IMR-90 (cell line): ENCODE measurements around the gene STAT4. TPM values are rescaled to one million over a fixed set of nuclear protein-coding genes. Genes with fewer than 3 reads are reported as not detected.
A peak's percentile ranks its signal among the peaks of the same experiment; 100 is the strongest.

Experiments used
- ATAC-seq: fragments of 200-7000 bp; cut with Tn5 transposase; 2 replicates; pipeline ENCODE4 v1.9.1; 2020; ENCODE audit warnings: low read depth, mild to moderate bottlenecking, moderate library complexity
- BruUV-seq: library from RNA; stranded (reverse); fragments of 400-500 nt; replicated peaks from 2 replicates; lab custom pipeline; 2021; lab: Mats Ljungman, UMichigan
- CTCF ChIA-PET: fragments of 300-600 bp; formaldehyde crosslinking; extraction: SDS; loops from one replicate; lab custom pipeline; 2021; ENCODE audit warnings: antibody characterized with exemption; lab: Yijun Ruan, JAX
- POLR2A ChIA-PET: fragments of 300-600 bp; sonication (Branson Sonifier 250); formaldehyde crosslinking; loops from one replicate; lab custom pipeline; 2022; ENCODE audit warnings: antibody characterized with exemption; ENCODE audit not compliant: unreplicated experiment; lab: Charles Lee
- DNase-seq: peaks from one replicate; pipeline ENCODE4 v3.0.0; 2013
- H2AFZ ChIP-seq: replicated peaks from 2 replicates; pipeline ENCODE3; 2013; ENCODE audit warnings: low read length, mild to moderate bottlenecking; ENCODE audit not compliant: poor library complexity
- H2AK5ac ChIP-seq: 2 replicates; pipeline ENCODE4 v1.6.1; 2013; ENCODE audit warnings: low read depth, low read length, inconsistent platforms
- H2AK9ac ChIP-seq: replicated peaks from 2 replicates; pipeline ENCODE3; 2013; ENCODE audit warnings: mild to moderate bottlenecking, low read depth, low read length, moderate library complexity; ENCODE audit not compliant: poor library complexity
- H2BK120ac ChIP-seq: 2 replicates; pipeline ENCODE4 v1.6.1; 2013; ENCODE audit warnings: low read depth, low read length, inconsistent platforms
- H2BK15ac ChIP-seq: 3 replicates; pipeline ENCODE4 v1.6.1; 2013; ENCODE audit warnings: low read depth, low read length, inconsistent platforms
- H2BK20ac ChIP-seq: 2 replicates; pipeline ENCODE4 v1.6.1; 2013; ENCODE audit warnings: low read depth, mild to moderate bottlenecking, inconsistent platforms, low read length, moderate library complexity
- H2BK5ac ChIP-seq: 2 replicates; pipeline ENCODE4 v1.6.1; 2013; ENCODE audit warnings: mild to moderate bottlenecking, low read depth, low read length, inconsistent platforms; ENCODE audit not compliant: poor library complexity, severe bottlenecking
- H3K14ac ChIP-seq: replicated peaks from 2 replicates; pipeline ENCODE4 v1.6.1; 2013; ENCODE audit warnings: low read depth, low read length, inconsistent platforms
- H3K18ac ChIP-seq: 2 replicates; pipeline ENCODE4 v1.6.1; 2013; ENCODE audit warnings: low read depth, low read length, control low read depth
- H3K23ac ChIP-seq: 2 replicates; pipeline ENCODE4 v1.6.1; 2013; ENCODE audit warnings: low read depth, low read length, inconsistent platforms
- H3K27ac ChIP-seq: 2 replicates; pipeline ENCODE4 v1.5.1; 2013; ENCODE audit warnings: mild to moderate bottlenecking, control low read depth, low read length; ENCODE audit not compliant: insufficient read depth
- H3K27me3 ChIP-seq: 2 replicates; pipeline ENCODE4 v1.6.1; 2013; ENCODE audit warnings: low read length; ENCODE audit not compliant: control insufficient read depth, insufficient read depth
- H3K36me3 ChIP-seq: 2 replicates; pipeline ENCODE4 v1.6.1; 2013; ENCODE audit warnings: low read length, mixed read lengths; ENCODE audit not compliant: control insufficient read depth, insufficient read depth
- H3K4ac ChIP-seq: 2 replicates; pipeline ENCODE4 v1.6.1; 2013; ENCODE audit warnings: low read depth, low read length, inconsistent platforms
- H3K4me1 ChIP-seq: 2 replicates; pipeline ENCODE4 v1.6.1; 2013; ENCODE audit warnings: low read length, mixed read lengths; ENCODE audit not compliant: control insufficient read depth, insufficient read depth
- H3K4me2 ChIP-seq: 2 replicates; pipeline ENCODE4 v1.6.1; 2013; ENCODE audit warnings: low read depth, mild to moderate bottlenecking, control low read depth, low read length, moderate library complexity
- H3K4me3 ChIP-seq: 2 replicates; pipeline ENCODE4 v1.5.1; 2013; ENCODE audit warnings: low read depth, mild to moderate bottlenecking, control low read depth, low read length, moderate library complexity; ENCODE audit not compliant: insufficient read depth
- H3K56ac ChIP-seq: 2 replicates; pipeline ENCODE4 v1.6.1; 2013; ENCODE audit warnings: low read length, inconsistent platforms; ENCODE audit not compliant: insufficient read depth; ENCODE audit errors: extremely low read depth
- H3K79me1 ChIP-seq, 2 experiments: 2 replicates each; pipeline ENCODE4 v1.6.1; 2013; ENCODE audit warnings: low read length in 2 of 2, inconsistent platforms in 1 of 2, low read depth in 1 of 2
- H3K9ac ChIP-seq: 2 replicates; pipeline ENCODE4 v1.6.1; 2013; ENCODE audit warnings: low read depth, low read length, control low read depth
- H3K9me1 ChIP-seq: 2 replicates; pipeline ENCODE4 v1.6.1; 2013; ENCODE audit warnings: low read length, inconsistent platforms; ENCODE audit not compliant: insufficient read depth
- H3K9me3 ChIP-seq: 2 replicates; pipeline ENCODE4 v1.6.1; 2013; ENCODE audit warnings: low read length; ENCODE audit not compliant: control insufficient read depth, insufficient read depth
- H4K20me1 ChIP-seq: 2 replicates; pipeline ENCODE4 v1.6.1; 2013; ENCODE audit warnings: low read length, inconsistent platforms; ENCODE audit not compliant: insufficient read depth
- H4K5ac ChIP-seq: 2 replicates; pipeline ENCODE4 v1.6.1; 2013; ENCODE audit warnings: mild to moderate bottlenecking, low read depth, low read length, control low read depth
- H4K8ac ChIP-seq, 2 experiments: 2 replicates each; pipeline ENCODE4 v1.6.1; 2013; ENCODE audit warnings: low read depth in 2 of 2, low read length in 2 of 2, control low read depth in 1 of 2, inconsistent platforms in 1 of 2
- H4K91ac ChIP-seq: 2 replicates; pipeline ENCODE4 v1.6.1; 2013; ENCODE audit warnings: low read depth, low read length, inconsistent platforms; ENCODE audit not compliant: insufficient read depth
- BHLHE40 ChIP-seq: fragments of 150-350 bp; IDR thresholded peaks from 2 replicates; pipeline ENCODE4 v1.6.1; 2016; ENCODE audit warnings: mild to moderate bottlenecking, low read depth, low read length
- CEBPB ChIP-seq: IDR thresholded peaks from 2 replicates; pipeline ENCODE4 v1.6.1; 2012; ENCODE audit warnings: low read depth, low read length, improper control_type of control experiment
- CHD1 ChIP-seq: IDR thresholded peaks from 2 replicates; pipeline ENCODE4 v1.6.1; 2012; ENCODE audit warnings: low read depth, low read length, improper control_type of control experiment
- CTCF ChIP-seq: conservative IDR thresholded peaks from 2 replicates; pipeline ENCODE4 v1.5.1; 2012; ENCODE audit warnings: mild to moderate bottlenecking, low read depth, low read length, improper control_type of control experiment
- FOS ChIP-seq: fragments of 150-350 bp; IDR thresholded peaks from 2 replicates; pipeline ENCODE4 v1.6.1; 2016; ENCODE audit warnings: low read depth, low read length
- MAFK ChIP-seq: IDR thresholded peaks from 2 replicates; pipeline ENCODE4 v1.6.1; 2012; ENCODE audit warnings: low read depth, low read length, improper control_type of control experiment
- MAZ ChIP-seq: IDR thresholded peaks from 2 replicates; pipeline ENCODE4 v1.6.1; 2012; ENCODE audit warnings: low read depth, mild to moderate bottlenecking, low read length, improper control_type of control experiment, moderate library complexity, borderline replicate concordance
- MXI1 ChIP-seq: IDR thresholded peaks from 2 replicates; pipeline ENCODE4 v1.6.1; 2012; ENCODE audit warnings: low read depth, mild to moderate bottlenecking, low read length, moderate library complexity, borderline replicate concordance
- NFE2L2 ChIP-seq: fragments of 150-350 bp; IDR thresholded peaks from 2 replicates; pipeline ENCODE4 v1.6.1; 2016; ENCODE audit warnings: low read depth, mild to moderate bottlenecking, low read length
- POLR2A ChIP-seq: IDR thresholded peaks from 2 replicates; pipeline ENCODE4 v1.6.1; 2012; ENCODE audit warnings: mild to moderate bottlenecking, low read depth, low read length
- RAD21 ChIP-seq: IDR thresholded peaks from 2 replicates; pipeline ENCODE4 v1.6.1; 2012; ENCODE audit warnings: low read length, improper control_type of control experiment
- RCOR1 ChIP-seq: IDR thresholded peaks from 2 replicates; pipeline ENCODE4 v1.6.1; 2012; ENCODE audit warnings: mild to moderate bottlenecking, low read length, improper control_type of control experiment; ENCODE audit not compliant: insufficient replicate concordance
- RFX5 ChIP-seq: IDR thresholded peaks from 2 replicates; pipeline ENCODE4 v1.8.0; 2012; ENCODE audit warnings: low read depth, mild to moderate bottlenecking, low read length, moderate library complexity
- SMC3 ChIP-seq: fragments of 150-350 bp; IDR thresholded peaks from 2 replicates; pipeline ENCODE4 v1.6.1; 2016; ENCODE audit warnings: low read depth, mild to moderate bottlenecking, antibody characterized with exemption, low read length, moderate library complexity
- WGBS, 2 experiments: methylation state at CpG; one replicate each; pipeline versions ENCODE4 v1.1.5 to v1.1.7; 2013; ENCODE audit warnings: missing lambda C conversion rate in 2 of 2; ENCODE audit not compliant: insufficient read length in 1 of 2; ENCODE audit errors: extremely low coverage in 2 of 2; 5-methylcytosine and 5-hydroxymethylcytosine counted together
- dilution Hi-C: fragments of 300-500 bp; cut with HindIII; formaldehyde crosslinking; loops from one replicate; pipeline ENCODE4 v1.14.3; 2018; ENCODE audit warnings: low sequenced_read_pairs; ENCODE audit not compliant: unreplicated experiment
- in situ Hi-C: fragments of 300-500 bp; cut with MboI; formaldehyde crosslinking; loops from 3 replicates; pipeline ENCODE4 v1.14.3; 2019; ENCODE audit warnings: low sequenced_read_pairs, inconsistent platforms, mixed read lengths
- intact Hi-C: fragments of 100-400 bp; cut with micrococcal nuclease; formaldehyde crosslinking; loops from 2 replicates; pipeline ENCODE4 v1.10.0; 2022
- polyA plus RNA-seq, 3 experiments: library from polyadenylated mRNA; depleted of rRNA; stranded (reverse); fragments of >200 nt; gene quantifications; 2 replicates each; pipeline ENCODE4 v1.2.3, GENCODE V29; 2012; ENCODE audit warnings: low replicate concordance in 1 of 3
- total RNA-seq: library from RNA; depleted of rRNA; stranded (reverse); fragments of >200 nt; gene quantifications from 2 replicates; pipeline ENCODE4 v1.2.3, GENCODE V29; 2012
- TF ChIP-seq, protein P1 (sequence below): fragments of 150-350 bp; IDR thresholded peaks from 2 replicates; pipeline ENCODE4 v1.6.1; 2016; ENCODE audit warnings: low read depth, mild to moderate bottlenecking, low read length, moderate library complexity, borderline replicate concordance
- TF ChIP-seq, protein P2 (sequence below): fragments of 150-350 bp; IDR thresholded peaks from 2 replicates; pipeline ENCODE4 v1.6.1; 2017; ENCODE audit warnings: mild to moderate bottlenecking, antibody characterized with exemption, low read length, low read depth

Gene STAT4
- total and polyA plus RNA-seq, 2 of the 4 experiments (the other 2 are of a cell fraction), result 0.36 to 0.48 TPM

DNA sequence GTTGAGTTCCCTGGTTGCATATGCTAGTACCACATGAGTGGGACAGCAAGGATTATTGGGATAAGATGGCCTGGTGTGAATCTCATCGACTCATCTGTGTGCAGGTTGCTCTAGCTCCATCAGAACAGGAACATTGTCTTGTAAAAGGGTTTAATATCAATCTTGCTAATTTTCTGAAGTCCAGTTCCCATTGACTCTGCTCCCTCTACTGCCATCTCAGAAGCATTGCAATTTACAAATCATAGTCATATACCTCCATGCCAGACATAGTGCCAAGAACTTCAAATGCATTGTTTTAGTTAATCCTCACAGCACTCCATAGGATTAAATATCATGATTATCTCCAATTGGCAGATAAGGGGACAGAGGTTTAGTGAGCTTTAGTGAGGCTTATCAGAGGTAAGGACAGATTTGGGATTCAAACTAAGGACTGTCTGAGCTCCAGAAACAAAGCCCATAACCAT lies 4.8 kb upstream of the STAT4 start:
- H2AK5ac ChIP-seq, result no peak overlapping the region
- no peak overlapping the region; the same call in 2 of the 3 replicates for H2BK15ac ChIP-seq
- H3K56ac ChIP-seq, result no peak overlapping the region
- H3K27me3 ChIP-seq, result no peaks in the 10 kb centered on the region
- H3K9me3 ChIP-seq, result no peaks in the 10 kb centered on the region
- no peak overlapping the region for H2BK5ac ChIP-seq
- ChIA-PET POLR2A (no interaction called here), CTCF (interaction anchor here (0.6 to 3.5 kb wide), 13 partner anchors 10 to 372 kb away, joined by 3 to 53 read pairs (median 4); no protein-coding TSS in a partner anchor)
- no peak overlapping the region for H4K5ac ChIP-seq
- intact Hi-C loops, result loop anchor here (1.0 to 2.0 kb wide), 3 partner anchors 103 to 375 kb away; no protein-coding TSS in a partner anchor
- no peak overlapping the region for H2BK120ac ChIP-seq
- no CpG with 5 or more reads among the region's 1 CpG for WGBS, 2 experiments
- dilution Hi-C loops, result no loop called here
- no peak overlapping the region for H3K4me3 ChIP-seq
- no peak overlapping the region for H3K4ac ChIP-seq
- peak; percentile 88 for ATAC-seq
- no peaks in the 10 kb centered on the region for H3K4me1 ChIP-seq
- H3K14ac ChIP-seq, result no peak overlapping the region
- H2BK20ac ChIP-seq, result no peak overlapping the region
- no peak overlapping the region for H2AK9ac ChIP-seq
- in situ Hi-C loops, result no loop called here
- no peaks in the 10 kb centered on the region for H3K36me3 ChIP-seq
- no peak overlapping the region for H3K23ac ChIP-seq
- TF ChIP-seq RAD21 (peak; percentile 71), RCOR1 (no peak), MAFK (no peak), CTCF (peak; percentile 69), NFE2L2 (no peak), MXI1 (no peak), BHLHE40 (no peak), MAZ (no peak), FOS (no peak), CHD1 (no peak), CEBPB (no peak), SMC3 (peak; percentile 83), RFX5 (no peak), POLR2A (no peak)
- TF ChIP-seq, protein P1, sequence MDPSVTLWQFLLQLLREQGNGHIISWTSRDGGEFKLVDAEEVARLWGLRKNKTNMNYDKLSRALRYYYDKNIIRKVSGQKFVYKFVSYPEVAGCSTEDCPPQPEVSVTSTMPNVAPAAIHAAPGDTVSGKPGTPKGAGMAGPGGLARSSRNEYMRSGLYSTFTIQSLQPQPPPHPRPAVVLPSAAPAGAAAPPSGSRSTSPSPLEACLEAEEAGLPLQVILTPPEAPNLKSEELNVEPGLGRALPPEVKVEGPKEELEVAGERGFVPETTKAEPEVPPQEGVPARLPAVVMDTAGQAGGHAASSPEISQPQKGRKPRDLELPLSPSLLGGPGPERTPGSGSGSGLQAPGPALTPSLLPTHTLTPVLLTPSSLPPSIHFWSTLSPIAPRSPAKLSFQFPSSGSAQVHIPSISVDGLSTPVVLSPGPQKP, result no peak
- TF ChIP-seq, protein P2, sequence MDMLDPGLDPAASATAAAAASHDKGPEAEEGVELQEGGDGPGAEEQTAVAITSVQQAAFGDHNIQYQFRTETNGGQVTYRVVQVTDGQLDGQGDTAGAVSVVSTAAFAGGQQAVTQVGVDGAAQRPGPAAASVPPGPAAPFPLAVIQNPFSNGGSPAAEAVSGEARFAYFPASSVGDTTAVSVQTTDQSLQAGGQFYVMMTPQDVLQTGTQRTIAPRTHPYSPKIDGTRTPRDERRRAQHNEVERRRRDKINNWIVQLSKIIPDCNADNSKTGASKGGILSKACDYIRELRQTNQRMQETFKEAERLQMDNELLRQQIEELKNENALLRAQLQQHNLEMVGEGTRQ, result no peak
- H3K9me1 ChIP-seq, result peaks cover 2% of the 10 kb centered on the region; the same call in 1 of the 2 replicates
- no peaks in the 10 kb centered on the region for H4K20me1 ChIP-seq
- no peak overlapping the region for H3K9ac ChIP-seq
- no peak overlapping the region for H4K8ac ChIP-seq
- H3K27ac ChIP-seq, result no peak overlapping the region
- H2AFZ ChIP-seq, result no peak overlapping the region
- no peaks in the 10 kb centered on the region for H3K79me1 ChIP-seq
- BruUV-seq, result no TSS peak
- 0 out of 2 replicates have a peak overlapping the region, but pooled peaks have one; percentile 16 for H4K91ac ChIP-seq
- no peak overlapping the region for H3K4me2 ChIP-seq
- no peak overlapping the region for H3K18ac ChIP-seq
- DNase-seq, result peak; percentile 70
